ENCODE measurements around the gene KIRREL3.

DNA sequence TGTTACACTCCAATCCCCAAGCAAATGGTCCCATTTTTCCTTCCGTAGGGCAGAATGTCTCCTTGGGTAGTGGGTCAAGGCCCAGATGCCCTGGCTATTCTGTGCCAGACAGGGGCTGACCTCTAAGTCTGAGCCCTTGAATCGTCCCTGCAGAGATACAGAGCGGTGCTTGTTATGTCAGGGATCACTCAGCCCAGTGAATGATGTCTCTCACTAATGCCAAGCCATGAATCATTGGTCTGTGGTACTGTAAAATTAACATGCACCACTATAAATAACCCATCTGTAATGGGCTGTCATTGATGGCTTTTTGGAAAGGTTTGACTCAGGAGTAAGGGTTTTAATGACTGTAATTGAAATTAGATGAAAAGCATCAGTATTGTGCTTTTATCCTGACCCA, 35.3 kb upstream of the KIRREL3 start:
- TF ChIP-seq EZH2phosphoT487 (IDR thresholded peaks at IDR 0.05; ENCODE audit: insufficient read depth, low read depth) (no peak), EZH2 (IDR thresholded peaks at IDR 0.05; ENCODE audit: insufficient read depth, poor library complexity, severe bottlenecking) (no peak)
